Measurements from ENCODE around the gene TMEM245.
"Not testable (repeated sequence)": the region's sequence is repeated elsewhere in the genome, so short reads cannot be mapped to it uniquely, and the experiment has no call there.

TMEM245 gene

DNA sequence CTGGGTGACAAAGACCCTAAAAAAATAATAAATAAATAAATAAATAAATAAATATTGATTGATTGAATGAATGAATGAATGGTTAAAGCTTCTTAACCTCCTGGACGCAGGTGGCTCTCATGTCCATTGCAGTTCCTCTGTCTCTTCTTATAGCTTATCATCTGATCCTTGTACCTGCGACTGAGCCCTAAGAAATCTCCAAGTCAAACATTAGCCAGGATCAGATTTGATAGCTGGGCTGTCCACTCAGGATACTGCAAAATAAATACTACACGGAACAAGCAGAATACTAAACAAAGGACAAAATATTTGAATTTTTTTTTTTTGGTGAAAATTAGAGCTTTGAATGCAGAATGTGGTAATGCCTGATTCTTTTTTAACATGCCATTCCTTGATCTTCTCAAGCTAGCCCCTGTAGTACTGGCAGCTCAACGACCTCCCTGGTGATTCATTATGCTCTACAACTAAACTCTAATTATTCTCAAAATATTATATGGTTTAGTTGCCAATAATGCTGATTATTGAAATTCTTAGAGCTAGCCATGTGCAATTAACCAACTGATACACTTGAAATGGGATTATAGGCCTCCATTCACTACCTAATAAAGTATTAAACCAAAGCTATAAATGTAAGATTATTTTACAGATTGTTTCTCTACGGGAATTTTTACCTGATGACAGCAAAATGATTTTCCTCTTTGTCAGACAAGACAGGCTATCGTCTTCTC is 9.9 kb upstream of the TMEM245 start:
- DNase-seq, result no peak

DNA sequence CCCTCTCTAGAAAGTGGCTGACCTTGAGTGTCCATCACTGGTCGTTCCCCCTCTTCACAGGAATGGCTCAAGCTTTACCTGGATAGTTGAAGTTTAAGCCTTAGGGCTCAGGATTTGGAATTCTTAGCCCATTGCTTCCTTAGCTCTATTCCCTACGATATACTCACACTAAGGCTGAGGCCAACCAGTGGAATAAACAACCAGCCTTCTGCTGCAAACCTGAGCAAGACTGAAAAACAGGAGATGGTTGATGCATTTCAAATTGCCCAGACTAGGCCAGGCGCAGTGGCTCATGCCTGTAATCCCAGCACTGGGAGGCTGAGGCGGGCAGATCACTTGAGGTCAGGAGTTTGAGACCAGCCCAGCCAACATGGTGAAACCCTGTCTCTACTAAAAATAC is 6.9 kb upstream of the TMEM245 start:
- not testable (repeated sequence) for DNase-seq

DNA sequence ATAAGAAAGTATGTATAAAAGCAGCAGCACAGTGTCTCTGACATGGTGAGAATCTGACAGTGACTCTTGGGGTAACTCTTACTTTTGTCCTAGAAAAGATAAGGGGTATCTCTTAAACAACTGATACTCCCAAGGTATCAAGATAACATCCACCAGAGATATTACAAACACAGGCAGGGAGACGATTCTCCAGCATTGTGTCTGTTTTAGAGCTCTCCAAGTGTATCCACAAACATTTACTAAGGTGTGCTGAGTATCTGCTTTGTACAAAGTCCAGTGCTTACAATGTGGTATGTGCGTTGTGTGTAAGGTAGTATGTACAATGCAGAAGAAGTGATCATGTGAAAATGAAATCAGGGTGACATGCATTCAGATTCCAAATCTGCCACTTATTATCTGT is 4.4 kb upstream of the TMEM245 start:
- no peak for DNase-seq

DNA sequence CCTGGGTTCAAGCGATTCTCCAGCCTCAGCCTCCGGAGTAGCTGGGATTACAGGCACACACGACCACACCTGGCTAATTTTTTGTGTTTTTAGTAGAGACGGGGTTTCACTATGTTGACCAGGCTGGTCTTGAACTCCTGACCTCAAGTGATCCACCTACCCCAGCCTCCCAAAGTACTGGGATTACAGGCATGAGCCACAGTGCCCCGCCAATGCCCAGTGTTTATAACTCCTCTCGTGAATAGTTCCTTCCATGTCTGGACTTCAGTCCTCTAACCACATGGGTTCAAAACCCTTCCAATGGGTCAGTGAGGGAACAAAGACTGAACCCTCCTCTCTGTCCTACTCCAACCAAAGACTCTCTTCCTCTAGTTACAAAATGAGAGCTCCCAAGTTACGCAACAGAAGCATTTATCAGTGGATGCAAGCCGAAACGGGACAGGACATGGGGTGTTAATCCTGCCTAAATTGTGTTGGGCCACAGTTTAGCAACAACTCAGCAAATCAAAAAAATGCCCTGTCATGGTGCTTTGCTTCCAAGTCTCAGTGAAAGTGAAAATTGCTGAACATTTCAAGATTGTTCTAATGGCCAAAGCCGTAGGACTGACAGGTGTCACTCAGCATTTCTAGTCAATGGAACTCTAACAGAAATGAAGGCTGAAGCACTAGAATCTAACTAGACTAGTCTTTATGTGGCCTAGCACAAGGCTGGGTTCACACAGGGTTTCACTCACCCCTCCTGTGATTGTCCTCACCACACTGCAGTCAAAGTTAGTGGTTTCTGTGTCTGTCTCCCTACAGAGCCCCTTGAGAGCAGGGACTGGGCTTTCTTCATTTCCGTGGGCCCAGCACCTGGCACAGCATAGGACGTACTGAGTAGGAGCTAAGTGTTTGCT is 3.2 kb upstream of the TMEM245 start:
- no peak for DNase-seq

DNA sequence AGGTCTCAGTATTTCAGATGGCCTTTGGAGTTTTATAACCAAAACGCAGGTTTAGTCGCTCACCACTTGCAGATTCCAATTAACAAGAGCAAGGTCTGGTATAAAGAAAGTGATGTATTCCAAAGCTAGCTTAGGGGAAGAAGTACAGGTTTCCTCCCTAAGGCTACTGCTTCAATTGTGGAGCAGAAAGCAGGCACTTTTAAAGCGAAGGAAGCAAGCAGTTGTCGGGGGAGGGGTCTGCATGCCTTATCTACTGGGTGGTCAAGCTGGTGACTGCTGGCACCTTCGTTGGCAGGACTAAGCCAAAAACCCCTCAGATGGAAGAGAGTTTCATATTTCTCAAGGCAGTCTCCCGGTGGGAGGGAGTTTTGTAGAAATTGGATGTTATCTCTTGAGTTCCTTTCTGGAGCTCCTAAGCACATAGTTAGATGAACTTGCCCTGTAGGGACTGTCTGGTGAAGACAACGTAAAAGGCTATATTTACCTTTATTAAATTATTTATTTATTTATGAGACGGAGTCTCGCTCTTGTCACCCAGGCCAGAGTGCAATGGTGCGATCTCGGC is 1.6 kb upstream of the TMEM245 start:
- DNase-seq, result no peak

DNA sequence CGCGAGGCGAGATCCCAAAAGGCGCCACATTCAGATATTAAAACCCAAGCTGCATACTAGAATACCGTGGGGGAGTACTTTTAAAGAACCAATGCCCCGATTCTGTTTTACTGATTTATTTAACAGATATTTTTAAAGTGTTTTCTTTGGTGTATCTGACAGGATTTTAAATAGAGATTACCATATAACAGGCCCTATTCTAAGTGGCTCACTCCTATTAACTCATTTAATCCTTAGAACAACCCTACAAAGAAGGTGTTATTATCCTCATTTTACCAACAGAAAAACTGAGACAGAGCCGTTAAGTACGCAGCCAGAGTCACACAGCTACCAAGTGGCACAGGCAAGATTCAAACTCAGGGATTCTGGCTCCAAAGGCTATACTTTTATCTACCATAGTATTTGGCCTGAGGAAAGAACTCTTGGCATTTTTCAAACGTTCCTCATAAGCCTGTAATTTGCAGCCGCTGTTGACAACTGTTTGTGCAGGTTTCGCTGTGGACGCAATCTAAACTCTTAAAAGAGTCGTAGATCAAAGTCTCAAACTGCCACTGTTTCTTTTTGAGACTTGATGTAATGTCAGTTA is 550 bp upstream of the TMEM245 start:
- DNase-seq, result no peak

DNA sequence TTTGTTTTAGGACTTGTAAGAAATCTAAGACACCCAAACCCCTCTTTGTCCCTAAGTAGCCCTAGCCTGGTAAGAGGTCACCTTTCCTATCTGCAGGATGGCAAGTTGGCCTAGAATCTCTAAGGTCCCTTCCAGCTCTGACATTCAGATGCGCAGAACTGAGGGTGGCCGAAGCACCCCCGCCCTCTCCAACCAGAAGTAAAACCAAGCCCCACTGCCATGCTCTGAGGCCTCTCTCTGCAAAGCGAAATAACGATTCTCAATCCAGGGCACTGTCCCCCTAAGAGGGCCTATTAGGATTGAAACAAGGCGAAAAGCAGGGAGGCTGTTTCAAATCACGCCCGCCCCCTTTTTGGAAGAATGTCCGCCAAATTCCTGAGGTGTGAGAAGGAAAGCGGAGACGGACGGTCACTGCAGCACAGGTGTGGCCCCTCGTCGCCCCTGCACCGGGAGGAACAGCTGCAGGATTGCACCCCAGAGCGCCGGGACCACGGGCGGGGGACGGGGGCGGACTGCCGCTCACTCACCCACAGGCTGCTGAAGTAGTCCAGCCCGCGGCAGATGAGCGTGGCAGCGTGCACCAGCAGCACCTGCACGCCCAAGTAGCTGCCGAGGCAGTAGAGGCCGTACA is 824 bp downstream of the TMEM245 start:
- no peak for DNase-seq

DNA sequence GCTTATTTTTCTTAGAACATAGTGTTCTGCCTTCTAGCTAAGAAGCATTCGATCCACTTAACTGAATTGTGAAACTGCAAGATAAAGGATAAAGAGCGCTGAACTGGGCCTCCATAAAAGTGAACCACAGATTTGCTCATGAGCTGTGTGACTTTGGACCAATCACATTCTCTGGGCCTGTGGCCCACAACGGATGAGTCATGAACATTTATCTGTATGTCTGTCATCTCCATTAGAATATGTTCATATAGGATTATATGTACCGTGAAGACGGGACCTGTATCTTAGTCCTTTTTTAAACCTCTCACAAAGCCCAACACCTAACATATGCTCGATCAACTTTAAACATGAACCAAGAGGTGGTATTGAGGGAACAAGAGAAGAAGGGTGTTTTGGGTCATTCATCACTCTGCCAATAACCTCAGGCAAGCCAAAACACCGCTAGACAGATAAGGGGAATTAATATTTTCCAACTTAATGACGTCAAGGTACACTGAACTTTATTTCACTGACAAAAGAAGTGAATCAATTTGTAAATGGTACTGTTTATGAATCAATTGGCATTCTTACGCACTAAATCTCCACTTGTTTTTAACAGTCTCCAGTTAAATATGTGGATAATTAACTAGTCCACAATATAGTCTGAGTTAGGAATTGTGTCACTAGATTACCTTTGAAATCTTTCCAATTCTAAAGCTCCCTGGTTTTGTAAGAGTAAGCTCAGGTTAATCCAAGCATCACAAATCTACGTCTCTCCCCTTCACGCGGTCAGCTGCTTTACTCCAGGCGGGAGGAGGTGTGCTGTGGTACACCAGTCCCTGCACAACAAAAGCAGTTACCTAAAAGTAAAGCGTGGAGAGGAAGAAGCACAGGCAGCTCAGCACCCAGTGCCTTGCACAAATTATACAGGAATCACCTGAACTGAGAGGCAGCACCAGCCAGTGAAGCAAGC is 1.6 kb downstream of the TMEM245 start:
- no peak for DNase-seq

DNA sequence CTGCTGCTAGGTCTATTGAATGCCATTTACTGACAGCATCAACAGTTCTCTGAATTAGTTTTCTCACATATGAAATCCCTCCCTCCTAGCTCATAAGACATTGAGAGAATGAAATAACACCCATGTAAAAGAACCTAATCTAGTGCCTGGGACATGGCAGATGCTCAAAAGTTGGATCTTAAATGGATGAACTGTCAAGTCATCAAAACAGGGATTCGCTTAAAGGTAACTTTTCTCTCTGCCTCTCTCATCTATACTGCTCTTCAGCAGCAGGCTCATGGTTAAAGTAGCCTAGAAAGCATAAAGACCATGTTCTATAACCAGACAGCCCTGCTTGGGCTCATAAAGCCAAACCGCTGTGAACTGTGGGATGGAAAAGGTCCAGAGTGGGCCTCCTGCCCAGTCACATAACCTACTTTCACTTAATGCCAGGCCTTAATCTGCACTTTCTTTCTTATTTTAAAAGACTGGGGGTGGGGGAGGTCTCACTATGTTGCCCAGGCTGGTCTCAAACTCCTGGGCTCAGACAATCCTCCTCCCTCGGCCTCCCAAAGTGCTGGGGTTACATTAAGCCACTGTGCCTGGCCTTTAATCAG is 3.7 kb downstream of the TMEM245 start:
- DNase-seq, result no peak

DNA sequence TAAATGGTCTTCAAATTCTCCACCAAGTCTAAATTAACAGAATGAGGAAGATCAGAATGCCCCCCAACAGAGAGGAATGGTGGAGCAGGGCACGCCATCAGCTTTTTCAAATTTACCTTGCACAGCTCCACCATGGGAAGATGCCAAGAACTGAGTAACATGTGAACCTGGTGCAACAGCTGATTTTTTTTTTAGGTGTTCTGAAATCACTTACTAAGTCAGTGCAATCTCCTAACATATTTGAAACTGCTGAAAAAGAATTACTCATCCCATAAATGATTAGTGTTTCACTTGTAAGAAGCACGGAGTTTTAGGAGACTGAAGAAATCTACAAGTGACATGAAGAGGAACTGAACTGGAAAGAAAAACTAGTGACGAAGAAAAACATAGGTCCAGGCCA is 5.1 kb downstream of the TMEM245 start:
- DNase-seq, result no peak

DNA sequence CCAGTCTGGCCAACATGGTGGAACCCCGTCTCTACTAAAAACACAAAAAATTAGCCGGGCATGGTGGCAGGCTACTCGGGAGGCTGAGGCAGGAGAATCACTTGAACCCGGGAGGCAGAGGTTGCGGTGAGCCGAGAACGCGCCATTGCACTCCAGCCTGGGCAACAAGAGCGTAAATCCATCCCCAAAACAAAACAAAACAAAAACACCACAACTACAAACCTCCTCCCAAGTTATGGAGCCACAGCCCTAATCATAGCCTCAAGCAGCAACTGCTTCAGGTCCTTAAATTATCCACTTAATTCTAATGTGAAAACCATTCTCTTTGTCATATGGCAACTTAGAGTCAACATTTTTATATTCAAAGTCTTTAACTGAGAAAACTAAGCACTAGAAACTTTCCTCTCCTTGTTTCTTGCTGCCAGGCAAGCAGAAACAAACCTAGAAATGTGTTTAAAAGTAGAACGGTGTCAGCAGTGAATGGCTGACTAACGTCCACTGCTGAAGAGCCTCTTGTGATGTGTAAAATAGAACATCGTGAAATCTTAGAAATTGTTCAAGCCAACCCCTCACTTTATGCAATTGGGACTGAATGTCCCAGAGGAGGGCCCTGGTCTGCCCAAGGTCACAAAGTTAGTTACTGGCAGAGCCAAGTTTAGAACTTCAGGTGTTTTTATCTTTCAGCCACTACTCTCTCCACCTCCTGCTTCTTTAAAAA is 5.7 kb downstream of the TMEM245 start:
- DNase-seq, result no peak

DNA sequence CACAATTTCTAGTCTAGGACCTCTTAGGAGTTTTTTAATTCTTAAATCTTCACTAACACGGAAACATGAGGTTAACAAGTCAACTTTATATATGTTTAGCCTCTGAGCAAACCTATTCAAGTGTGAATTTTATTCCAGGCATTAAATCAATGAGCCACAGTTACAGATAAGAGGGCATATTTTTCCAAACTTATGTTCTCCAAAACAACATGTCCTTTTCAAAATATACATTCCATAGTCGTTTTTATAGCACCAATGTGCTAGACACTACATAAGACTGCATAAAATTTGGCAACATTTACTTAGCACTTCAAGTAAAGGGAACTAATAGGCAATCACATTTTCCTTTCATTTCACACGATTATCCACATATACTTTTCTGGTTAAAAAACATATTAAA is 6.5 kb downstream of the TMEM245 start:
- no peak for DNase-seq

DNA sequence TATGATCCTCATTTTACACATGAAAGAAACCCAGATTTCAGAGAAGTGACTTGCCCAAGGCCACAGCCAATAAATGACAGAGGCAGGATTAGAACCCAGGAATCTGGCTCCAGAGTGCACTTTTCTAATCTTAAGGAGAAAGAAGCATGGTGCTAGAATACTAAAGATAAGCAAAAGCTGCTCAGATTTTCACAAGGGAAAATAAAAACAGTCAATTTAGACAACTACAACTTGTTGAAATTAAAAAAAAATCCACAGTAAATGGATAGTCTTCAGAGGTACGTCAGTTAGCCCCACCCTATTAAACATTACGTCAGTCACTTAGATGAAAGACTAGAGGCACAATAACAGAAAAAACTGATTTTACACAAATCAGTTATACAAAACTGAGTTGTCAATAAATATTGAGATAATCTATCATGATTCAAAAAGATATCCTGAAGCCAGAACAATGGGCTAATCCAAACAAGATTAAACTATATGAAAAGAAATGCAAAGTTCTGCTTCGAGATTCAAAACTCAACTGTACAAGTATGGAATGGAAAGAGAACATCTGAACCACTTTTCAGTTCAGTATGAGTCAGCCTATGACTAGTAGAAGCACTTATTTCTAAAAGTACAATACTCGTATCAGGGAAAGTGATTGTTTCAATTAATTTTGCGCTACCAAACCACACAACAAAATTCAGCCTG is 9.3 kb downstream of the TMEM245 start:
- DNase-seq, result no peak

DNA sequence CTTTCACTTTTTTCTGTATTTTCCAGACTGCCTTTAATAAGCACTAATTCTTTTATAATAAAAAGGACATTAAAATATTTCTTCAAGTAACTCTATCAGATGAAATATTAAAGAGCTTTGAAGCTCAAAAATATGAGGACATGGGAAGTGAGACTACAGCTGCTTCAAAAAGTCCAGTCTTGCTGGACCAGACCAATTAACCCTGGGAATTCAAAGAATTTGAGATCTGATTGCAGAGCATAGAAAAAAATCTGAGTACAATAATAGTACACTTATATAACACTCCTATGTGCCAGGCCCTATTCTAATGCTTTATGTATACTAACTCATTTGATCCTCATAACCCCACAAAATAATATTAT is 9.8 kb downstream of the TMEM245 start:
- DNase-seq, result no peak

DNA sequence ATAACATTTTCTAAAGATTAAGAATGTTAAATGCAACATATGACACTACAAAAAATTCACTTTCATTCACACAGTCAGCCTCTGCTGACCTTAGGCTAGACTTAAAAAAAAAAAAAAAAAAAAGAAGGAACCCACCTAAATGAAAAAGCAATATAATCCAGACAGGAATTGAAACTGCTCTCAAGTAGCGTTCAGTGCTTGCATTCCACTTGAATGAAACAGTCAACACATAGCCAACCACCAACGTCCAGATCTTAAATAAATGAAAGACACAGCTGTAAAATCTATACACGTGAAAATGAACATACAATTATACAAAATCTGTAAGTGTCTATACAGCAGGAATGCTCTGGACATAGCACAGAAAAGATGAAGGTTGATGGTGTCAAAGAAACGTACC is 11.4 kb downstream of the TMEM245 start:
- no peak for DNase-seq

DNA sequence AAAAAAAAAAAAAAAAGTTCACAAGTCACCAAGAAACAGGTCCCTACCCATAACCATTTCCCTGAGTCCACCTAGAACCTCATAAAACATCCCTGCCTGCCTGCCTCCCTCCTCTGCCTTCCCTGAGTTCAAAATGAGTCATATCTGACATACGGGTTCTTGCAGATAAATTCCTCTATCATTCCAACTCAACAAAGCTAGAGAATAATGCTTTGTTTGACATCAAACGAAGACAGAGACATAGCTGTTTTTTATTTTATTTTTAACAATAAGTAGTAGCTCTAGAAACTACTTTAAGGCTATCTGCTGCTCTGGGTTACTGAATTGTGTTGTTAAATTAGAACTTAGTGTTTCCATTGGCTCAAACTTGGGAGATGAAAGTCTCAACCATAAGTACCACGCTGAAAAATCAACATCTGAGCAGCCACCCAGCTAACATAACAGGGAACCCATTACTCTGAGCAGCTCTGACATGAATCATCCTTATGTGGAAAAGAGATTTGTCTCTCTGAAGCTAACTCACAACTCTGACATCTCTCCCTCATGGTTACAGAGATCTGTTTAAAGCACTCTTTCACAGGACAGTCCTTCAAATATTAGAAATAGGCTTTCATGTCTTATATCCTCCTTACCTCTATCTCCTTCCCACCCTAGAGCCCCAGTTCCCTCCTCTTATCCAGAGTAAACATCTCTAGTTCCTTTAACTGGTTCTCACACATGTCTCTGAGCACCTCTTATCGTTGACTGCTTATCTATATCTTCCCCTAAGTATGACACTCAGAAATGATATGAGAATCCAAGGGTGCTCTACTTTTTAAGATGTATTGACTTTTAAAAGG is 12.1 kb downstream of the TMEM245 start:
- no peak for DNase-seq

DNA sequence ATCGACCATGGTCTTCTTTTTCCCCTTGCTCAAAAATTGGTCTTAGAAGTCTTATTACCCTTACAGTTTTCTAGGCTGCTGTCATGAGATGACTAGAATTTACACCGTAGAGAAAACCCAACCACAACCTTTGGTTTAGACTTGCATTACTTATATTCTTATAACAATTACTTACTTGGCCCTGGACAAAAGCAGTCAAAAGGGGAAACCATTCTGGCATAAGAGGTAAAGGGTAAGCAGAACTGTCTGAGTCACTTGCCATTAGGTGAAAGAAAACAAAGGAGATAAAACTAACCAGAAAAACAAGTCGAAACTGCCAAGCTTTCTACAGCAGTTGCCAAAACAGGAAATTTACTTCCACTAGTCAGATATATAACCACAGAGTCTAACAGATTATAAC is 17.9 kb downstream of the TMEM245 start:
- DNase-seq, result no peak

DNA sequence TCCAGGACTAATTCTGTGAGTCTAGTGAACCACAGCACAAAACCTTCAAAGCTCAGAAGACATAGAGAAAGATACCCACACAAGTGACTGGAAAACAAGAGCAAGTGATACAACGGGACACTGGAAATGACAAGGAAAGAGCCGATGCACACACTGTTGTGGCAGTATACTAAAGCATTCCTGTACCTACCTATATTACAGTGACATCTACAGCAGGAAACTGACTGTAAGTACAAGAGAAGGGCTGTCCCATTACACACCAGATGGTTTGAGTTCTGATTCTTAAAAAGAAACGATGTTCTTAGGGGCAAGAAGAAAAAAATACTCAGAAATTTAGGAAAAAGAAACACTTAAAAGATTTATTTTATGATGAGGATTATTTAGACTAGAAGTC is 18.5 kb downstream of the TMEM245 start:
- no peak for DNase-seq

DNA sequence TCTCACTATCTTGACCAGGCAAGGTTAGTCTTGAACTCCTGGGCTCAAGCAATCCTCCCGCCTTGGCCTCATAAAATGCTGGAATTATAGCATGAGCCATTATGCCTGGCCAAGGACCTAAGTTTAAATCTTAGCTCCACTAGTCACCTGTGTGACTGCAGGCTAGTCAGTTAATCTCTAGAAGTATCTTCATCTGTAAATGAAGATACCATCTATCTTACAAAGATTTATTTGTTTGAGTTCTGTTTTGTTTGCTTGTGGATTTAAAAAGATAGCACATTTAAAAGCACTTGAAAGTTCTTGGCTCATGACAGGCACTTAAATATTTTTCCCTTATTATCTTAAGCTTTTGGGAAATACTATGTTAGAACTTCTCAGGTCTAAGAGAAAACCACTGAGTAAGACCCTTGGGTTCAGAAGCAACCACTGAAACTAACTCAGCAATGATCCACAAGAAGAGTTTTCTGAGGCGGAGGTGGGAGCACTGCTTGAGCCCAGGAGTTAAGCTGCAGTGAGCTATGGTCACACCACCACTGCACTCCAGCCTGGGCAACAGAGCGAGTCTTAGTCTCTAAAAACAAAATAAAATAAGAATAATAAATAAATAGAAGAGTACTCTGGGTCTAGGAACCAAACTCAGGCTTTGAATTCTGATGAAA is 19.1 kb downstream of the TMEM245 start:
- no peak for DNase-seq
